Hematopoietic multipotent progenitor cell treated with erythropoietin and hydrocortisone succinate and interleukin-3 and kit ligand, for 4 days (in vitro differentiated cells): ENCODE data around the gene GOLGB1.
"Not testable (repeated sequence)": the region's sequence is repeated elsewhere in the genome, so short reads cannot be mapped to it uniquely, and the experiment has no call there.

Experiments
- DNase-seq: peaks from one replicate; pipeline ENCODE4 v3.0.0-alpha.2; 2015

GOLGB1 gene

GRCh38 chr3:121739902-121740301, 9.6 kb downstream of the GOLGB1 start:
- peak; percentile 55 for DNase-seq

GRCh38 chr3:121737644-121738043, 11.9 kb downstream of the GOLGB1 start:
- DNase-seq, result no peak

GRCh38 chr3:121736112-121736511, 13.4 kb downstream of the GOLGB1 start:
- DNase-seq, result no peak

DNA sequence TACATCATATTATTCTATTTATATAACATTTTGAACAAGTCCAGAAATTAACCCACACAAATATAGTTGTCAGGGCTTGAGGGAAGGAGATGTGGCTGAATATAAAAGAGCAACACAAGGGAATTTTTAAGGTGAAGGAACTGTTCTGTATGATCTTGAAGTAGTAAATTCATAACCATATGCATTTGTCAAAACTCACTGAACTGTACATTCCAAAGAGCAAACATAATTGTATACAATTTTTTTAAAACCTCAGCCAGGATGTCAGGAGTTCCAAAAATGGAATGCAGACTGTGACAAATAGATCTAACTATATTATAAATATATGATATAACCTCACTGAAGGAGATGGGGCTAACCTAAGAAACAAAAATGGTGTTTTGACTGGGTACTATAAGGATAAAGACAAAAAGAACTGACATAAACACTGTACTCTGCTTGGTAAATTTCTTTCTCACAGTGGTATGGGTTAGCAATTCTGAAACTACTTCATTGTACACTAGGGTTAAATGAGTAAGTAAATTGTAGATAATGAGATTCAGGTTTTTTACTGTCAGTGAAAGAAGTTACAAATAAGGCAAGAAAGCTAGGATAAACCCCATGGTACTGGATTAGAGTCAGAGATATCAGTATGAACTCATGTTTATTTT, 14.4 kb downstream of the GOLGB1 start:
- no peak for DNase-seq

GRCh38 chr3:121730940-121731687, 18.4 kb downstream of the GOLGB1 start:
- no peak for DNase-seq

DNA sequence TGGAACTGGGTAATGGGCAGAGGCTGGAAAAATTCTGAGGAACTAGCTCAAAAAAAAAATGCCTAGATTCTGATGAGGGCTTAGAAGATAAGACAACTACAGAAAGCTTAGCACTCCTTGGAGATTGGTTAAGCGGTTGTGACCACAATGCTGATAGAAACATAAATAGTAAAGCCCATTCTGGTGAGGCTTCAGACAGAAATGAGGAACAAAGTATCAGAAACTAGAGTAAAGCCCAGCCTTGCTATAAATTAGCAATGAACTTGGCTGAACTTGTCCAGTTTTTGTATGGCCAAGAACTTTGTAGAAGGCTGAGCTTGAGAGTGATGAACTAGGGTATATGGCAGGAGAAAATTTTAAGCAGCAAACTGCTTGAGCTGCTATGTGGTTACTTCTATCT, 25.4 kb downstream of the GOLGB1 start:
- DNase-seq, result peak; percentile 95

DNA sequence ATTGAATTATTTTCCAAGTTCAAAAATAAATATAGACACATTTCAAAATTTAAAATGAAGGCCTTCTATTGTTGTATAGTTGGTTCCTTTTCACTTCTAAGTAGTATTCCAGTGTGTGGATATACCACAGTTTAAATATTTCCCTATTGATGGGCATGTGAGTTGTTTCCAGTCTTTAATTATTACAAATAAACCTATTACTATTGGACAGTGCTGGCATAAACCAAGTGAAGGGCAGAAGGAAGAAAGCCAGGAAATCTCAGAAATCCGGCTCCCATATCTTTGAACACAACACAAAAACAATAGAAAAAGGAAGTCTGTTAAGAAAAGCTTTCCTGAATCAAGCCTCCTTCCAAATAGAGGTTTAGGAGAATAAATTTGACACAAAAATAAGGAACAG, 26.1 kb downstream of the GOLGB1 start:
- no peak for DNase-seq

- DNase-seq, result peak; percentile 85
Measured at GRCh38 chr3:121722411-121722810, 27.1 kb downstream of the GOLGB1 start.

DNA sequence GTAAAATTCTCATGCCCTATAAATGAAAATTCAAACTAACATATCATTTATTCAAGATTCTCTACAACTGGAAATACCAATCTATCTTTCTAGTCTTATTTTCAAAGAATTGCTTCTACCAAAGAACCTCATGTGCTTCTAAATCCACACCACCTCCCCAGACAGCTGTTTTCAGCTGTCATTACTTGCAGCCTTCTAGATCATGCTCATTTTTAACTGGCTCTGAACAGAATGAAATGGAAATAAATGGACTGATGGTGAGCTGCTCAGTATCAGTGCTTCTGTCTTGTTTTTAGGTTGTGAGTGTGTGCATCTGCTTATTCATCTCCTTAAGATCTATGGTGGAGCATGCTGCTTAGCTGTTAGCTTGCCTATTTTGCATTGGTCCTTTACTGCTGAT, 29.4 kb downstream of the GOLGB1 start:
- DNase-seq, result no peak

DNA sequence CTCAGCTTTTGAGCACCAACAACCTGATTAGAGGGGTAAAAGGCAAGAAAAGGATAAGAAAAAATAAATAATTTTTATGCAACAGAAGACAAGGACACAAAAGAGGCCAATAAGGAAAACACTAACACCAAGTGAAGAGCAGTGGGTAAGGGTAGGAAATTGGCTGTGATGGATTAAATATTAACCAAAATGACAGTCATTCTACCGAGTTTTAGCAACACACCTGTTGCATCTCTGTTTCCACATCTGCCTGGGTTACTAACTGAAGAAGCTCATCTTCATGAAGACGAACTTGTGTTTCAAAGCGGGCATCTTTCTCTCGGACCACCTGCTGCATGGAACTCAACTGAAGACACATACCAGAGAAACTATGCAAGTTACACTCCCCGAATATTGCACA, 30.1 kb downstream of the GOLGB1 start:
- DNase-seq, result no peak

DNA sequence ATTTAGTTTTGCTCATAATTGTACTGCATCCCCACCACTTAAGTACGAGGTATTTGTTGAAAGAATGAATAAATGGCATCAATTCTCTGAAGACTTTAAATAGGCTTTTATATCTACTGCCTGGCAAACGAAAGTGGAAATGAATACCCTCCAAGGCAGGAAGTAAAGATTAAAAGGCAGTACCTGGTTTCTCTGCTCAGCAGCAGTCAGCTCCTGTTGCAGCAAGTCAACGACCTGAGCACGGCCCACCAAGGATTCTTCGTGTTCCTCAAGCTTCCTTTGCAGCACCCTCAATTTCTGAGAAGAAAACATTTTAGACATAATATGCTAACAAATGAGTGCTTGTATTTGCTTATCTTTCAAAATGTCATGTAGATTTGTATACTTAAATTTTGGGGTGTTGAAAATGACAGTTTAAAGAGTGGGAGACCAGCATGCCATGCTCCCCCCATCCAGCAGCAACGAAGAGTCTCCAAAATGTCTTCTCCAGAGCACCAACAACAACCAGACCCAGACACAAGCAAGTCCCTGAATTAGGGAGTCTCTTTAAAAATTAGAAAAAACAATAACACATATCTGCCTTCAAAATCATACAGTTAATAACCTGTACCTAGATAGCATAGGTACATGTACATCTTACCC, 31.2 kb downstream of the GOLGB1 start:
- no peak for DNase-seq

DNA sequence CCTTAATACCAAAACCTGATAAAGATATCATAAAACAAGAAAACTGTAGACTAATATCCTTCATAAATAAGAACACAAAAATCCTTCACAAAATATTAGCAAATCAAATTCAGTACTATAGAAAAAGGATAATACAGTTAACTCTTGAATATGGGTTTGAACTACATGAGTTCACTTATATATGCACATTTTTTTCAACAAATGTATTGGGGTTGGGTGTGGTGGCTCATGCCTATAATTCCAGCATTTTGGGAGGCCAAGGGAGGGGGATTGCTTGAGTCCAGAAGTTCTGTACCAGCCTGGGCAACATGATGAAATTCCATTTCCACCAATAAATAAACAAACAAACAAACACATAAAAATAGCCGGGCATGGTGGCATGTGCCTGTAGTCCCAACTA, 39.2 kb downstream of the GOLGB1 start:
- no peak for DNase-seq

GRCh38 chr3:121707531-121708273, 41.8 kb downstream of the GOLGB1 start:
- no peak for DNase-seq

DNA sequence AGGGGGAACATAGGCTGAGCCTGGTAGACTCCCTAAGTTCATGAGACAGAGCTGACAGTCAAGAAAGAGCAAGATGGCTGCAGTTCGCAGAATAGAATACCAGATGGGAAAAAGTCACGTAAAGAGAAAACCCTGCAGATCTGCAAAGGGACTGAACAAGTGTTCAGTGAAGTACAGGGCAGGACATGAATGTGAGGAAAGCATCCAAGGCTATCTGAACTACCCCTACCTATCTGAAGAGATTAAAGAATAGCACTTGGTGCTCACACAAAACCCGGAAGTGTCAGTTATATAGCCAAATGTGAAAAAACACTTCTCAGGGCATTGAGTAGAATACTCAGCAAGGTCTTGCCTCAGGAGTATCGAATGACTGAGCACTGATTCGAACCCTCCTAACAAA, 44.0 kb downstream of the GOLGB1 start:
- DNase-seq, result no peak

- no peak for DNase-seq
Measured at GRCh38 chr3:121703973-121704372, 45.6 kb downstream of the GOLGB1 start.

GRCh38 chr3:121698901-121699300, 50.6 kb downstream of the GOLGB1 start:
- DNase-seq, result no peak

DNA sequence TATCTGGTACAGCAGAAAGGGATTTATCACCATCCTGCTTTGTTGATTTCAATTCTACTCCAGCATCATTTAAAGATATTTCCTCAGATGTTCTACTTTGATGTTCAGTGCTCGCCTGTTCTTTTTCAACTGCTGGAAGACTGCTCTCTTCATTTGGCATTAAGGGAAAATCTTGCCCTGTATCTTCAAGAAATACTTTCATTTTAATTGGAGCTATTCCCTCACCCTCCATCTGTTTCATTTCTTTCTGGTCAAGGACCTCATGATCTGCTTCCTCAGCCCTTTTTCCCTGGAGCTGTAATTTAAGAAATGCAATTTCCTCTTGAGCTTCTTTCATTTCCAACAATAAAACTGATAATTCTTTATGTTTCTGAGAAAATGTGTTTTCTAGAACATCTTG, 51.1 kb downstream of the GOLGB1 start:
- no peak for DNase-seq

DNA sequence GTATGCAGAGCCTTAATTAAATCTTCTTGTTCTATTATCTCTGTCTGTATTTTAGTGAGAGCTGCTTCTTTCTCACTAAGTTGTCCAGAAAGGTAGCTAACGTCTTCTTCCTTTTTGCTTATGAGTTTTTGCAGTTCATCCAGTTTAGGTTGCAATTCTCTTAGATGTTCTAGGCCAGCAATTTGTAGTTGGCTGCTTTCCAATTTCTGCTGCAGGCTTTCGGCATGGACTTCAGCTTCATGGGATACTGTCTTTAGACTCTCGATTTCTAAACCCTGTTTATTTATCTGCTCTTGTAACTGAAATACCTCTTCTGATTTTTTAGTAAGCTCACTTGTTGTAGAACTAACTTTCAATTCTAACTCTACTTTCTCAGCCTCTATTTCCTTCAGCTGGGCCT, 53.4 kb downstream of the GOLGB1 start:
- no peak for DNase-seq

- DNase-seq, result no peak
Measured at GRCh38 chr3:121692010-121692699, 57.4 kb downstream of the GOLGB1 start.

GRCh38 chr3:121690777-121691405, 58.6 kb downstream of the GOLGB1 start:
- no peak for DNase-seq

GRCh38 chr3:121688747-121689146, 60.8 kb downstream of the GOLGB1 start:
- not testable (repeated sequence) for DNase-seq

GRCh38 chr3:121681792-121682191, 67.7 kb downstream of the GOLGB1 start:
- DNase-seq, result no peak
